AG08396 (cell line): Measurements from ENCODE around the gene SART3.

Source experiments
- DNase-seq: peaks from one replicate; pipeline ENCODE4 v3.0.0; 2012; ENCODE audit warnings: low spot score, mixed read lengths

The SART3 gene

DNA sequence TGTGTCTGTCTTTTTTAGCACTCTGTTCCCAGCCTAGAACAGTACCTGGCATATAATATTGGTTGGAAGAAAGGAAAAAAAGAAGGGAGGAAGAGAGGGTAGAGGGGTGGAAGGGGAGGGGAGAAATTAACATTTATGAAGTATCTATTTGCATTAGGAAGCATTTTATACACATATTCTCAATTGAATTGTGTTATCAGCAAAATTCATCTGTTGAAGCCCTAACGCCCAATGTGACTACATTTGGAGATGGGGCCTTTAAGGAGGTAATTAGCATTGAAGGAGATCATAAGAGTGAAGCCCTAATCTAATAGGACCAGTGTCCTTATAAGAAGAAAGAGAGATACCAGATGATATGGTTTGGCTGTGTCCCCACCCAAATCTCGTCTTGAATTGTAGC is 76.1 kb downstream of the SART3 start:
- DNase-seq = no peak

DNA sequence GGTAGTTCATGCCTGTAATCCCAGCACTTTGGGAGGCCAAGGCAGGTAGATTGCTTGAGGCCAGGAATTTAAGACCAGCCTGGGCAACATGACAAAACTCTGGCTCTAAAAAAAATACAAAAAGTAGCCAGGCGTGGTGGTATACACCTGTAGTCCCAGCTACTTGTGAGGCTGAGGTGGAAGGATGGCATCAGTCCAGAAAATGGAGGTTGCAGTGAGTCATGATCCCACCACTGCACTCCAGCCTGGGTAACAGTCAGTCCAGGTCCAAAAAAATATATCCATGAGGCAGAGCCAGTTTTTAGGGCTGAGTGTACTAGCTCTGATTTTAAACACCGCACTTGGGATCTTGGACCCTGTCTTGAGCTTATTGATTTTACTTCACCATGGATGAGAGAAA is 76.5 kb downstream of the SART3 start:
- DNase-seq = no peak

DNA sequence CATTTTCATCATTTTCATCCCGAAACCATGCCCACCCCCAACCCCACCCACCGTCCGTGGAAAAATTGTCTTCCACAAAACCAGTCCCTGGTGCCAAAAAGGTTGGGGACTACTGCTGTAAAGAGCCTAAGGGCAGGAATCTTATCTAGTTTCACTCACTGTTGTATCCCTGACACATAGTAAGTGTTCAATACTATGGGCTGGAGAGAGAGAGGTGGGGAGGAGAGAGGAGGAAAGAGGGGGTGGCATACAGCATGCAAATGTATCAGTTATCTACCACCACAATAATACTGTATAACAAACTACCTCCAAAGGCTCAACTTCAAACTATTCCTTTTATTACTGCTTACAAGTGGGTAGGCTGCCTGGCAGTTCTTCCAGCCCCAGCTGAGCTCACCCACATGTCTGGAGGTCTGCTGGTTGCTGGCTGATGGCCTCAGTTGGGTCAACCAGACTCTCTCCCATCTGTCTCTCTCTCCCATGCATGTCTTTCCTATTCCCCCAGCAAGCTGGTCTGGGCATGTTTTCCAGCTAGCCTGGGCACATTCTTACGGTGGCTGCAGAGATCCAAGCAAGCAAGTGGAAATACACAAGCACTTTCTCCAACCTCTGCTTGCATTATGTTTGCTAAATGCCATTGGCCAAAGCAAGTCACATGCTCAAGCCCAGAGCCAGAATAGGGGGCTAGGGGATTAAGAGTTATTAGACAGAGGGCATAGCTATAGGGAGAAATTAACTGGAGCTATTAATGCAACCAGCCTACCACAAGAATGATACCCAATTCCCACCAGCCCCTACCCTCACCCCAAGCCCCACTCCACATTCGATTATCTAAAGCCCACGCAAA is 77.5 kb downstream of the SART3 start:
- no peak for DNase-seq

GRCh38 chr12:108482717-108483212 is 78.2 kb downstream of the SART3 start:
- no peak for DNase-seq

DNA sequence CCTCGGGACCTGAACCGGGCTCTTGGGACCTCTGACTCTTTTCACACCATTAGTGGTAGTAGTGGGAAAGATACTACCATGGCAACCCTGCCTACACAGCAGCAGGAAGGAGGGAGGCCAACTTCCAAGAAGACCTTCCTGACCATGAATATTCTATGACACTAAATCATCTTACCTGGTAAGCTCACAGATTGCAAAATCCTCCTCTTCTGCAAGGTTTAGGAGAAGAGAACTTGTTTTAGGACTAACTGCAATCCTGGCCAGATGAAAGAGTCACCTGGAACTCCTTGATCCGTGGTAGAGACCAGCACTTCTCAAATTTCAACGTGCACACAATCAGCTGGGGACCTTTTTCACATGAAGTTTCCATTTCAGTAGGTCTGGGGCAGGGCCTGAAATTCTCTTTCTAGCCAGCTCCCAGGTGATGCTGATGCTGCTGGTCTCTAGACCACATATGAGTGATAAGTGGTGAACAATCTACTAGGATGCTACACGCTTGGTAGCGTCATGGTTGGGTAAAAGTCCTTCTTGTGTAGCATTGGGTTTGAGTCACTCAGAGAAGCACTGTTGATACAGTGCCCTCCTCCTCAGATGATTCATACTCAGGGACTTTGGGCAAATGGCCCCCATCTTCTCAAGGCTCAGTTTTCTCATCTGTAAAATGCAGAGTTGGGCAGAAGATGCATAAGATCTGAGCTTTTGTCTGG is 81.5 kb downstream of the SART3 start:
- DNase-seq = no peak

- no peak for DNase-seq
Measured at GRCh38 chr12:108478611-108479206, 82.3 kb downstream of the SART3 start.

DNA sequence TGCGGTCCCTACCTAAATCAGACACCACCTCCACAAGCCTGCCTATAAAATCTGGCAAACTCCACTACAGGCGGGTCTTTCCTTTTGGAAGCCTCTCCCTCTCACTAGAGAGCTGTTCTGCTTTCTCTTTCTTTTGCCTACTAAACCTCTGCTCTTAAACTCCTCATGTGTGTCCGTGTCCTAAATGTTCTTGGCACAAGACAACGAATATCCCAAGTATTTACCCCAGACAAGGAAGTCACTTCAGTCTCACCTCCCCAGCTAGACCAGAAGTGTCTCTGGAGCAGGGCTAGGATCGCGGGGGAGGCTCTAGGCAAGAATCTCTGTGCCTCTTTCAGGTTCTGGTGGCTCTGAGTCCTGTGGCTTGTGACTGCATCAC is 83.1 kb downstream of the SART3 start:
- no peak for DNase-seq

DNA sequence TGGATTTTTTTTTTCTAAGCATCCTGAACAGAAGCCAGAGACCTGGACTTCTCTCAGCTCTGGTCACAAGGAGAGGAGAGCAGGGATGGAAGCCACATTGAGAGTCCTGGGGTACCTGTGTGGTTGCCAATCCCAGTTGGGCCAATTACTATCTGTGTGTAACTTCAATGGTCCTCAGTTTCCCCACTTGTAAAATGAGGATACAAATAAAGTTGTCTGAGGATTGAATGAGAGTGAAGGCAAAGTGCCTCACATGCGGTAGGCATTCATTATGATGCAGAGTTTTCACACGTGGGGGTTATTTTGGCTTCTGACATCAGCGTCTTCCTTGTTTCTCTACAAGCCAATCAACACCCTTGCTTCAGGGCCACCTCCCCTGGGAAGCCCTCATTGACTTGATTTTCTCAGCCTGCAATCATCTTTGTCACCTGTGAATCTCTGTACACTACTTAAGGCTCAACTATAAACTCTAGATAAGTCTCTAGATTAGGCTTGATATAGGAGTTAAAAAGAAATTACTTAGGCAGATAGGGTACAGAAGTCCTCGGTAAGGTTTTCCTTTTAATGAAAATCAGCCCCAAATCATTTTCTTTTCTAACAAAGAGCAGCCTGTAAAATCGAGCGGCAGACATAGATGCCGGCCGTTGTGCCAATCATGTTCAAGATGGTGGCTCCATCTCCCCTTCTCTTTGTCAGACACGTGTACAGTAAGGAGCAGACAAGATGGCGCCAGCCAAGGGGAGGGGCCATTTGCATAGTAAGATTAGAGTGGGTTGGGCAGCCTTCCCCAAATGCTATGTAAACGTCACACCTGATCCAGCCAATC is 83.7 kb downstream of the SART3 start:
- no peak for DNase-seq

DNA sequence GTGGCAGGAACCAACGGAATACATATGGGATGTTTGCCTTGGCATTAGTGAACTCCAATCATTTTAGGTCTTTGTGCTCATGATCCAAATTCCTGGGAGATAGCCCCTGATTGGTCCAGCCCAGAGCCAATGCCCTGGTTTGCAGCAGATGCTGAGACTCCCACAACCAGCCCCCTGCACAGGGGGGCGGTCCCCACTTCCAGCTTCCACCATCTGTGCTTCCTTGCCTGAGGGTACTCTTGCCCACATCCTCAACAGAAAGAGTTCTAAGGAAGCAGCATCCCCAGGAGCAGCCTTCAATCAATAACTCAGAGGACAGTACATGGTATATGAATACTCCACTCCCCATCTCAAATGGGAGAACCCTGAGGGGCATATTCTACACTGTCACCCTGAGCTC is 85.6 kb downstream of the SART3 start:
- no peak for DNase-seq

- DNase-seq = no peak
Measured at GRCh38 chr12:108473400-108474055, 87.4 kb downstream of the SART3 start.
